GDM1 (cell line): Measurements from ENCODE around the gene THSD4.
"Not testable (repeated sequence)": the region's sequence is repeated elsewhere in the genome, so short reads cannot be mapped to it uniquely, and the experiment has no call there.

Source experiments
- DNase-seq: peaks from one replicate; lab custom pipeline; 2025; lab: John Stamatoyannopoulos, UW

THSD4 gene

GRCh38 chr15:71294911-71295602 is 179.8 kb downstream of the THSD4 start:
- DNase-seq: no peak

DNA sequence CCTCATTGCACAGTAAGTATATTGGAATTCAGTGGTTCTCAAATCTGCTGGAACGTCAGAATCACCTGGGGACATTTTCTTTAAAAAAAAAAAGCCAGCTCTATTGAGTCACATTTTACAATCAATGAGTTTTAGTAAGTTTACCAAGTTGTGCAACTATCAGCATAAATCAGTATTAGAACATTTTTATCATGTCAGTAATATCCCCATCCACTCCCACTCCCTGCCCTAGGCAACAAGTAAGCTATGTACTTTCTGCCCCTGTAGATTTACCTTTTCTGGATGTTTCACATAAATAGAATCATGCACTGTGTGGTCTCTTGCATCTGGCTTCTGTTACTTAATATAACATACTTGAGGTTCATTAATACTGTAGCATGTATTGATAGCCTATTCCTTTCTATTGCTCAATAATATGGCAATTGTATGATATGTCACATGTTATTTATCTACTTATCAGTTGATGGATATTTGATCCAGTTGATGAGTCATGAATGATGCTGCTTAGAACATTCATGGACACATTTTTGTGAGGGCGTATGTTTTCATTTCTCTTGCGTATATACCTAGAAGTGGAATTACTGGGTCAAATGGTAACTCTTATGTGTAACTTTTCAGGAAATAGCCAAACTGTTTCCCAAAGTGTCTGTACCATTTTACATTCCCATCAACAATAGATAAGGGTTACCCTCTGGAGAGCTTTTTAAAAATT is 180.5 kb downstream of the THSD4 start:
- DNase-seq: no peak

DNA sequence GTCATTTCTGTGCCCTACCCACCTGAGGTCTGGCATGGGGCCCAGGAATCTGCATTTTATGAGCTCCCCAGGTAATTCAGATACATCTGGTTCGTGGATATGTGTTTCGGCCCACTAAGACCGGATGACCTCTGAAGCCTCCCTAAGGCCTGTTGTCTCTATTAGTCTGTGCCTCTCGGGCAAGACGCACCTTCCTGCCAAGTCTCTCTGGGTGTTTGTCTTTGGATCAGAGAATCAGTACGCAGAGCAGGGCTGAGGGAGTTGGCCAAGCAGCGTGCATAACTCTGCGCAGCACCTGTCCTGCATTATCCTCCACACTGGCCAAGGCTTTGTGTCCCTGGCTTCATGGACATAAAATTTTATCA is 181.0 kb downstream of the THSD4 start:
- DNase-seq: no peak

GRCh38 chr15:71301958-71302621 is 186.8 kb downstream of the THSD4 start:
- no peak for DNase-seq

DNA sequence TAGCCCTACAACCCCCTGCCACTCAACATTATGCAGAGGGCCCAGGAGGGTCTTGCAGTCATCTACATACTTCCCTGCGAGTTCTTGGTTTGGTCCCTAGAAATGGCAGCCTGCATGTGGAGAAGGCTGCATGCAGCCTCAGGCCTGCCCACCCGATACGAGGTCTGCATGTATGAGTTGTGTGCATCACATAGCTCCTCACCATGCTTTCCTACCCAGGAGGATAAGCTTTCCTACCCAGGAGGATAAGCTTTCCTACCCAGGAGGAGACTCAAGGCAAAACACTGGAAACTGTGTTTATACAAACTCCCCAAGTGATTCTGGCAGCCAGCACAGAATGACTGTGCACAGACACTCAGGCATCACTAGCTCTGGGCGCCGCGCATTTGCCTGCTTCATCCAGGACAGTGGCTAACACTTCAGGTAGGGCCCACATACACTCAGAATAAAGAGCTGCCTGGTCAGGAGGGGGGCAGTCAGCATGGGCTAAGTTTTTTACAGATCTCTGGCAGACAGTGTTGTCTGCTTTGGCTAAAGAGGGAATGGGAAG is 187.7 kb downstream of the THSD4 start:
- DNase-seq: no peak

DNA sequence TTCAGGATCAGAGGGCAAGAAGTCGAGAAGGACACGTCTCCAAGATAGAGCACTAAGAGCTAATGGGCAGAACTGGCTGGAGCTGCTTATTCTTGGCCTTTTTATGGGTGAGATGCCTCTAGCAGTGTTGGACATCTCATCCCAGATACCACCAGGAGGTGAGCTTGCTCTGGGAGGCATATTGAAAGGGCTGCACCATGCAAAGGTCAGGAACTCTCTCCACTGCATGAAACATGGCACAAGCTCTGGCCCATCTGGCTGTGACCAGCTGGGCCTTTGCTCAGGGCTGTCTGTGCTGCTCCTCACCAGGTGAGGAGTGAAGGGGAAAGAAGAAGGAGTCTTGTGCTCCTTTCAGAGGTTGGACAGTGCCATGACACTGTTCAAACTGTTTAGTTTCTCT is 188.7 kb downstream of the THSD4 start:
- DNase-seq: no peak

DNA sequence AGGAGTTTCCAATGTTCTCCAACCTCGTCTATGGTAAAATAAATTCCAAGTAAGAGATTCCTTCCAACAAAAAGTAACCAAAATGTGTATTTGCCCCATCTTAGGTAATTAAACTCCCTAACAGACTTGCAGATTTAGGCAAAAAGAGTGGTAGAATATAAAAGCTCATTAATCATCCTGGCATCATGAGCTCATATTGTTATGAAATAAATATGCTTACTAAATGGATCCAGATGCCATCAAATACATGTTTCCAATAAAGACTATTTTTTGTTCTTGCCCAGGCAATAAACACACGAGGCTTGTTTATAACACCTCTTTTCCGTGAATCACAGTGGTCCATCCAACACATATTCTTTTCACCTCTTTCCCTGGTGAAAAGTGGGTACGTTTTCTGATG is 189.4 kb downstream of the THSD4 start:
- DNase-seq: no peak

- no peak for DNase-seq
These were observed 191.3 kb downstream of the THSD4 start for GRCh38 chr15:71306538-71306937.

DNA sequence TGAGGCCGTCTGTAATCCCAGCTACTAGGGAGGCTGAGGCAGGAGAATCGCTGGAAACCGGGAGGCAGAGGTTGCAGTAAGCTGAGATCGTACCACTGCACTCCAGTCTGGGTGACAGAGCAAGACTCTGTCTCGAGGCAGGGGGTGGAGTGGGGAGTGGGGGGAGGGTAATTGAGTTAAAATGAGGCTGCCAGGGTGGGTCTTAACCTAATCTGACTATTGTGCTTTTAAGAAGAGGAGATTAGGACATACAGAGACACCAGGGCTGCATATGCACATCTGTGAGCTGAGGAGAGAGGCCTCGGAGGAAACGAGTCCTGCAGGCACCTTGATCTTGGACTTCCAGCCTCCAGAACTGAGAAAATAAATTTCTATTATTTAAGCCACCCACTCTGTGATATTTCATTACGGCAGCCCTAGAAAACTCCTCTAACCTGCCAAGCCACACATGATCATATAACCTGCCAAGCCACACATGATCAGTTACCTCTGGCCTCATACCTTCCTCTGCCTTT is 197.0 kb downstream of the THSD4 start:
- no peak for DNase-seq

GRCh38 chr15:71312731-71313460 is 197.6 kb downstream of the THSD4 start:
- DNase-seq: no peak

DNA sequence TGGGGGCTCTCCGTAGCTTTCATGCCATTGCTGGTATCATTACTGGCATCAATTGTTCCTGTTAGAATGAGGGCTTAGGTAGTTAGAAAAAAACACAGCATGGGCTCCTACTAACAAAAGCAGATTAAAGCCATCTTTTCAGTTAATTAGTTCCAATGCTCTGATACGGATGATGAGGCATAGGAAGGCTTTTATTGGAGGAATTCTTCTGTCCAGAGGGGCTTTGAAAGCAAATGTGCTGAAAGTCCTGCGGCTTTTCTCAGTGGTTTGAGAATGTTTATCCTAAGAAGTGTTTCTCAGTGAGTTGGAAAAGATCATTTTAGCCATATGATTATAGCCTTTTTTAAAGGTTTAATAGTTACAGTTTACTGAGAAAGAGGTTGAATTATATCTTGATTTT is 198.5 kb downstream of the THSD4 start:
- DNase-seq: no peak

- DNase-seq: no peak
These were observed 199.8 kb downstream of the THSD4 start for GRCh38 chr15:71314956-71315537.

DNA sequence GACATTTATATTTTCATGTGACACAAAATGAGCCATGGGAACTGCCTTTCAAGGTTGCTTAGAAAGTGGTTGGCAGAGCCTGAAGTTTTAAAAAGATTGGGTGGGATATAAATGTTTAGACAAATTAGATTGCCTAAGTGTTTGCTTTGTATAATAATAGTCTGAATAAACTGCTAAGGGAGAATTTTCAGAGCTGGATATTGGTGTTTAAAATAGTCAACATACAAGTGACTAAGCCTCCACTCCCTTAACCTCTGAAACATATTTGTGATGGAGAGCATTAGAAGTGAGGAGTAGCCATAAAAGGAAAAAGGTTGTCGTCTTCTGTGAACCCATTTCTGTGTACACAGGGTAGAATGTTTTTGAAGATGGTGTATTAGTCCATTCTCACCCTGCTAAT is 201.6 kb downstream of the THSD4 start:
- DNase-seq: no peak

DNA sequence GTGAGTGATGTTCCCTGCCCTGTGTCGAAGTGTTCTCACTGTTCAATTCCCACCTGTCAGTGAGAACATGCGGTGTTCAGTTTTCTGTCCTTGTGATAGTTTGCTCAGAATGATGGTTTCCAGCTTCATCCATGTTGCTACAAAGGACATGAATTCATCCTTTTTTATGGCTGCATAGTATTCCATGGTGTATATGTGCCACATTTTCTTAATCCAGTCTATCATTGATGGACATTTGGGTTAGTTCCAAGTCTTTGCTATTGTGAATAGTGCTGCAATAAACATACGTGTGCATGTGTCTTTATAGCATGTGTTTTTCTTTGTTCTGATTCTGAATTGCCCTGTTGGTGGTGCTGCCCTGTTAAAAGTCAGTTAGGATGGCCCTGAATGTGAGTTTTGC is 204.2 kb downstream of the THSD4 start:
- DNase-seq: not testable (repeated sequence)

DNA sequence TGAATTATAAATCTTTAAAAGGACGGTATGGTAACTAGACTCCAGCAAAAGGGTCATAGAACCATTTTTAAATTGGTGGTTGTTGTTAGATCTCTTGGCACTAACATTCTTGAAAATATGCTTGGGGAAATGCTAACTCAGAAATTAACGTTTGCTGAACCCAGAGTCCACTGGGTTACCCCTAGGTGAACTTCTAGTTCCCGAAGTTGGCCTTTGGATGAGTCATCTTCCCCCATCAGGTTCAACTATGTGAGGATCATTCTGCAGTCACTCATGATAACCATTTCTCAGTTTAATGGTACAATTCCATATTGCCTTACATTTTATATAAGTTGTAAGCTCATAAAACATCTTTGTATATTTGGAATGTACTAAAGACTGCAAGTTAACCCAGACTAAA is 204.7 kb downstream of the THSD4 start:
- no peak for DNase-seq

- DNase-seq: no peak
These were observed 207.8 kb downstream of the THSD4 start for GRCh38 chr15:71323082-71323481.

- DNase-seq: no peak
These were observed 208.3 kb downstream of the THSD4 start for GRCh38 chr15:71323584-71323983.

GRCh38 chr15:71325481-71325880 is 210.2 kb downstream of the THSD4 start:
- no peak for DNase-seq

DNA sequence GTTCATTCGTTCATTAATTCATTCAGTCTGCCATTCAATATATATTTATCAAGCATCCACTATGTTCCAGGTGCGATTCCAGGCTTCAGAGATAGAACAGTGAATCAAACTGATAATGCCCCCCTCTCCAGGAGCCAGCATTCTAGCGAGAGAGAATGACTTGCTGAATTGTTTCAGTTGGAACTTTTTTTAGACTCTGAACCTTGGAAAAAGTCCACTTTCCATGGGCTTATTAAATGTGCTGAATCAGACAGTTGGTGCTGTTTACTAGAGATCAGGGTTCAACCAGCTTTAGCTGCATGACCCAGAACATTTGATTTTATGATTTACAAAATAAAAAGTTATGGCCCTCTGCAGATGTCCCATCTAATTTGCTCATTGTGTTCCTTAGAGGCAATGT is 213.2 kb downstream of the THSD4 start:
- DNase-seq: no peak

DNA sequence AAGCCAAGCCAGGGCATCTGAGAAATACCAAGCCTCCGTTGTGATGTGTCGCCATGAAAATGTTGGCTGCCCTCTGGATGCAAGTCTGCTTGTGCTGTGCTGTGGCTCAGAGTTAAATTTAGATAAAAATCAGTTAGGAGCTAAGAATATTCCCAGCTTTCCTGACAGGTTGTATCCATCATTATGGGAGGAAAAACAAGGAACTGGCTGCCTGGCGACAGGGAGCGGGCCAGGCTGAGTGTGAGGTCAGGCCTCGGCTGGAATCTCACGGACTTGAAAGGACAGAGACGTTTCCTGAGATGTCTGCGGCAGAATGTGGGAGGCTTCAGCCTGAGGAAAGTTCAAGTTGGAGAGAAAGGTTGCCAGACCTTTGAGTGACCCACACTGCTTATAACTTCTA is 213.8 kb downstream of the THSD4 start:
- DNase-seq: no peak

DNA sequence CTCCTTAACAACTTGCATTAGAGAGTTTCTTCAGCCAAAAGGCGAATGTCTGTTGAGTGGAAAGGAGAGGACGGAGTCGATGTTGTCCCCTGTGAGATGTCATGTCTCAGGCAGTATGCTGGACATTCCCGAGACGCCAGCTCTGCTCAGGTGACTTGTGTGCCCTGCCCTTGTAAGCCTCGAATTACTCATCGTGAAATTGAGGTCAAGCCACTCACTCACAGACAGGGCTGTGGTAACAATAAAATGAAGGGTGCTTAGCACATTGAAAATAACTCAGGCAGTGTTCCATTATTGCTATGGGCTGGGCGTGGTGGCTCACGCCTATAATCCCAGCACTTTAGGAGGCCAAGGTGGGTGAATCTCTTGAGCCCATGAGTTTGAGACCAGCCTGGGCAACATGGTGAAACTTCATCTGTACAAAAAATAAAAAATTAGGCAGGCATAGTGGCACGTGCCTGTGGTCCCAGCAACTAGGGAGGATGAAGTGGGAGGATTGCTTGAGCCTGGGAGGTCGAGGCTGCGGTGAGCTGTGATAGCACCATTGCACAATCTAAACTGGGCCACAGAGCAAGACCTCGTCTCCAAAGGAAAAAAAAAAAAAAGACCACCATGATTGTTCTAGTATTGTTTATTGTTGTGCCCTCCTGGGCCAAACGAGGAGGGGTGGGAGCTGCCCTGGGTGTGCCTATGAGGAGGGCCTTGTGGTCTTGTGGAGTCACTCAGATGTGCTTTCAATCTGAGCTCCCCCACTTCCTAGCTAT is 214.4 kb downstream of the THSD4 start:
- DNase-seq: no peak
